HCT116 (cell line): ENCODE results near the gene LHCGR. TPM values are rescaled to one million over a fixed set of nuclear protein-coding genes. Genes with fewer than 3 reads are reported as not detected.

Experiments
- ATAC-seq: fragments of 200-7000 bp; cut with Tn5 transposase; 2 replicates; pipeline ENCODE4 v1.9.1; 2020; ENCODE audit warnings: mild to moderate bottlenecking, moderate library complexity
- BruUV-seq: library from RNA; stranded (reverse); fragments of 400-500 nt; replicated peaks from 2 replicates; lab custom pipeline; 2021; lab: Mats Ljungman, UMichigan
- CTCF ChIA-PET: fragments of 300-600 bp; sonication (Branson Sonifier 250); formaldehyde crosslinking; loops from one replicate; lab custom pipeline; 2021; ENCODE audit warnings: antibody characterized with exemption; lab: Charles Lee
- POLR2A ChIA-PET: fragments of 300-600, 350-600 bp; sonication (Branson Sonifier 250); formaldehyde crosslinking; loops from one replicate; lab custom pipeline; 2021; ENCODE audit warnings: antibody characterized with exemption; lab: Charles Lee
- RAD21 ChIA-PET, 2 experiments: fragments of 300-600 bp; sonication (Branson Sonifier 250); formaldehyde crosslinking; loops; one replicate each; lab custom pipeline; 2023; ENCODE audit warnings: low total read pairs in 2 of 2; ENCODE audit not compliant: uncharacterized antibody in 2 of 2, unreplicated experiment in 2 of 2, low non-redundant PET in 1 of 2; lab: Charles Lee
- DNase-seq: peaks from one replicate; pipeline ENCODE4 v3.0.0-alpha.2; 2010; ENCODE audit warnings: low read depth, low spot score
- H2AFZ ChIP-seq: fragments of 200-600 bp; shearing (Covaris generic), sonication (generic); 2 replicates; pipeline ENCODE4 v1.6.1; 2017; ENCODE audit warnings: low read depth, mixed run types, mixed read lengths, antibody characterized with exemption, low read length; ENCODE audit not compliant: poor library complexity, severe bottlenecking
- H3K27ac ChIP-seq: 2 replicates; pipeline ENCODE4 v1.5.1; 2012; ENCODE audit warnings: low read depth, low read length
- H3K27me3 ChIP-seq: fragments of 200-600 bp; sonication (generic); 2 replicates; pipeline ENCODE4 v1.6.1; 2016; ENCODE audit warnings: mixed run types, low read length, mixed read lengths; ENCODE audit not compliant: insufficient read depth
- H3K36me3 ChIP-seq, 2 experiments: fragments of 200-500 bp in 1 of 2; fragments of 200-600 bp in 1 of 2; sonication (Bioruptor generic) in 1 of 2; sonication (generic) in 1 of 2; 2 replicates each; pipeline versions ENCODE4 v1.5.1 to v1.6.1; 2014 to 2016; ENCODE audit warnings: low read length in 2 of 2, inconsistent platforms in 1 of 2, mixed read lengths in 1 of 2, mixed run types in 1 of 2; ENCODE audit not compliant: insufficient read depth in 2 of 2, control insufficient read depth in 1 of 2
- H3K4me1 ChIP-seq, 2 experiments: fragments of 200-600 bp in 1 of 2; sonication (generic) in 1 of 2; 2 replicates each; pipeline versions ENCODE4 v1.5.1 to v1.6.1; 2012 to 2017; ENCODE audit warnings: low read length in 2 of 2, inconsistent platforms in 1 of 2, mild to moderate bottlenecking in 1 of 2, mixed read lengths in 1 of 2, mixed run types in 1 of 2, moderate library complexity in 1 of 2; ENCODE audit not compliant: insufficient read depth in 2 of 2, control insufficient read depth in 1 of 2
- H3K4me2 ChIP-seq: fragments of 200-600 bp; sonication (generic); 2 replicates; pipeline ENCODE4 v1.6.1; 2017; ENCODE audit warnings: mixed run types, low read length, mixed read lengths
- H3K4me3 ChIP-seq, 2 experiments: fragments of 200-600 bp in 1 of 2; sonication (generic) in 1 of 2; replicated peaks in 1 of 2; 2 replicates each; pipeline ENCODE4 v1.5.1; 2011 to 2016; ENCODE audit warnings: low read length in 2 of 2, control low read depth in 1 of 2, low read depth in 1 of 2, mild to moderate bottlenecking in 1 of 2, mixed read lengths in 1 of 2, mixed run types in 1 of 2
- H3K79me2 ChIP-seq: fragments of 200-600 bp; sonication (generic); 2 replicates; pipeline ENCODE4 v1.6.1; 2017; ENCODE audit warnings: mild to moderate bottlenecking, mixed run types, low read length, moderate library complexity, mixed read lengths; ENCODE audit not compliant: insufficient read depth
- H3K9ac ChIP-seq: fragments of 200-600 bp; sonication (generic); 2 replicates; pipeline ENCODE4 v1.6.1; 2016; ENCODE audit warnings: low read length, mixed read lengths
- H3K9me2 ChIP-seq: fragments of 200-600 bp; sonication (generic), shearing (Covaris generic); 2 replicates; pipeline ENCODE4 v1.6.1; 2017; ENCODE audit warnings: mixed run types, mild to moderate bottlenecking, moderate library complexity; ENCODE audit not compliant: insufficient read depth
- H3K9me3 ChIP-seq, 2 experiments: fragments of 200-500 bp in 1 of 2; fragments of 200-600 bp in 1 of 2; sonication (Bioruptor generic) in 1 of 2; sonication (generic) in 1 of 2; 2 replicates each; pipeline ENCODE4 v1.6.1; 2014 to 2017; ENCODE audit warnings: low read length in 2 of 2, mixed read lengths in 2 of 2, inconsistent platforms in 1 of 2, low read depth in 1 of 2, mild to moderate bottlenecking in 1 of 2, mixed run types in 1 of 2, moderate library complexity in 1 of 2; ENCODE audit not compliant: control insufficient read depth in 1 of 2, insufficient read depth in 1 of 2
- H4K20me1 ChIP-seq: fragments of 200-600 bp; sonication (generic), shearing (Covaris generic); 2 replicates; pipeline ENCODE4 v1.6.1; 2017; ENCODE audit warnings: mixed run types, mild to moderate bottlenecking, moderate library complexity; ENCODE audit not compliant: insufficient read depth
- CEBPB ChIP-seq: IDR thresholded peaks from 2 replicates; pipeline ENCODE4 v1.6.1; 2012; ENCODE audit warnings: low read depth
- ELF1 ChIP-seq: IDR thresholded peaks from 2 replicates; pipeline ENCODE4 v1.6.1; 2012; ENCODE audit warnings: low read depth, borderline replicate concordance
- EZH2phosphoT487 ChIP-seq: fragments of 200-600 bp; IDR thresholded peaks from 2 replicates; pipeline ENCODE4 v1.6.1; 2018; ENCODE audit warnings: antibody characterized with exemption, borderline replicate concordance
- RAD21 ChIP-seq: IDR thresholded peaks from 2 replicates; pipeline ENCODE4 v1.6.1; 2012; ENCODE audit warnings: low read depth, mild to moderate bottlenecking
- SRF ChIP-seq: IDR thresholded peaks from 2 replicates; pipeline ENCODE4 v1.6.1; 2012; ENCODE audit warnings: low read depth
- ZFX ChIP-seq: fragments of 450-650 bp; IDR thresholded peaks from 2 replicates; pipeline ENCODE4 v1.6.1; 2017
- intact Hi-C: fragments of 100-400 bp; cut with micrococcal nuclease; formaldehyde crosslinking; loops from 2 replicates; pipeline ENCODE4 v1.10.0; 2022
- total RNA-seq: library from RNA; stranded (reverse); gene quantifications from one replicate; pipeline ENCODE4 v1.2.1, GENCODE V29; 2021; ENCODE audit not compliant: unreplicated experiment

The LHCGR gene
- total RNA-seq, 1 experiment from 2014 or later = not detected

DNA sequence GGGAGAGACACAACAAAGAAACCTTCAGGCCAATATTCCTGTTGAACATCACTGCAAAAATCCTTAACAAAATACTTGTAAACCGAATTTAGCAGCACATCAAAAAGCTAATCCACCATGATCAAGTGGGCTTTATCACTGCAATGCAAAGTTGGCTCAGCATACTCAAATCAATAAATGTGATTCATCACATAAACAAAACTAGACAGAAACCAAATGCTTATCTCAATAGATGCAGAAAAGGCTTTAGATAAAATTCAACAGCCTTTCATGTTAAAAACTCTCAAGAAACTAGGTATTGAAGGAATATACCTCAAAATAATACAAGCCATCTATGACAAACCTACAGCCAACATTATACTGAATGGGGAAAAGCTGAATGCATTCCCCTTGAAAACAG is 117.3 kb downstream of the LHCGR start:
- Histone ChIP-seq H3K9ac (no peak overlapping the region), H3K9me3 (no peaks in the 10 kb centered on the region), H3K4me1 (no peaks in the 10 kb centered on the region)
- POLR2A ChIA-PET = no interaction called here
- intact Hi-C loops = no loop called here
- TF ChIP-seq ZFX (no peak), ELF1 (no peak), RAD21 (no peak), EZH2phosphoT487 (no peak), CEBPB (no peak), SRF (no peak)
- TF ChIP-seq, all 23 proteins: peak for 0
- Histone ChIP-seq H3K9me2 (no peaks in the 10 kb centered on the region), H4K20me1 (no peaks in the 10 kb centered on the region), H3K4me3 (no peak overlapping the region), H3K27ac (no peak overlapping the region), H2AFZ (no peak overlapping the region), H3K79me2 (no peaks in the 10 kb centered on the region), H3K36me3 (no peaks in the 10 kb centered on the region), H3K27me3 (no peaks in the 10 kb centered on the region), H3K4me2 (no peak overlapping the region)
- RAD21 ChIA-PET = no interaction called here
- DNase-seq (no peak), ATAC-seq (no peak)
- BruUV-seq = no TSS peak
- CTCF ChIA-PET = no interaction called here

Other genes with a start within 250 kb of the LHCGR start
- 1.4 TPM for gene STON1, start 225.6 kb downstream of the LHCGR start, total RNA-seq
- gene GTF2A1L, start 137.9 kb downstream of the LHCGR start, total RNA-seq = 0.22 TPM